Rectal smooth muscle tissue (tissue), 1 donor: ENCODE data around the gene GPATCH2.

Experiments
- H3K27ac ChIP-seq: one replicate; pipeline ENCODE4 v1.7.0; 2013; ENCODE audit warnings: low read depth, low read length, inconsistent platforms
- H3K27me3 ChIP-seq: one replicate; pipeline ENCODE4 v1.7.0; 2013; ENCODE audit warnings: low read length; ENCODE audit not compliant: control insufficient read depth, insufficient read depth
- H3K36me3 ChIP-seq: one replicate; pipeline ENCODE4 v1.7.0; 2013; ENCODE audit warnings: low read length; ENCODE audit not compliant: control insufficient read depth, insufficient read depth
- H3K4me1 ChIP-seq: one replicate; pipeline ENCODE4 v1.7.0; 2013; ENCODE audit warnings: low read length; ENCODE audit not compliant: control insufficient read depth, insufficient read depth
- H3K4me3 ChIP-seq: one replicate; pipeline ENCODE4 v1.7.0; 2013; ENCODE audit warnings: low read length
- H3K9ac ChIP-seq: one replicate; pipeline ENCODE4 v1.7.0; 2013; ENCODE audit warnings: low read length

Gene GPATCH2

DNA sequence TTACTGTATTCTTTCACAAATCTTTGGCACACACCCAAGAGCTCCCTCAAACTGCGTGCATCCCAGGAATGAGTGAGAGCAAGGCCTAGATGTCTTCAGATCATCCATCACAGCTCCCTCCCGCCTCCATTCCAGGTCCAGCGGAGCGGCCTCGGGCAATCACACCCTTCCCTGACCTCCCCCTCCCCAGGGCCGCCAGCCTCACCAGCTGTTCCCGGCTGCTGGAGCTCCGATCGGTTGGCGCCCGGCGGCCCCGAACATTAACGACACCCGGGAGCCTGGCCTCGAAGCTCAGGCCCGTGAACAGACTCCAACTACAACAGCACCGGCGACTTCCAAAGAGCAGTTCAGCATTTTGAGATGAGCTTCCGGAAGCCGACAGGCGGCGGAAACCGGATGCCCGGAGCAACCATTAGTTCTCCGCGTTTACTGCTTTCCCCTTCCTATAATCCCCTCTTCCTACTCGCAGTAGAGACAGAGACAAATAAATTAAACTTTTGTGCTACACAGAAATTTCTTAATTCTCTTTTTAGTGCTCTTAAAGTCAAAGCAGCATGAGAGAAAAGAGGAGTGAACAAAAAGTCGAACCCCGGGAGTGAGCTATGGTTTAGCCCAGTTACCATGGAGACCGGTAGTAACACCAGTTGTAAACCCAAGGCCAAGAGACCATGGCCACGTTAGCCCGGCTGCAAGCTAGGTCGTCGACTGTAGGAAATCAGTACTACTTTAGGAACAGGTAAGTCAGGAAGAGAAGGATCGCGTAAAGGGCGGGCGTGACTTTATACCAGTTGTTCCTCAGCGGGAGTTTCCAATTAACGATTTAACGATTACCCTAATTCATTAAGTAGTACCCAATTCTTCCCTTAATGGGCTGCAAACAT is at the start of gene GPATCH2, which contains the start of gene SPATA17:
Gene GPATCH2 (minus strand): TSS at position 380 of the 881 bp plus-strand sequence. CDS start 119 bp downstream, at position 261.
Gene SPATA17 (plus strand): TSS at position 634 of the 881 bp plus-strand sequence. CDS start 35 bp downstream, at position 669.
- Histone ChIP-seq H3K27ac (peak within 1 kb of the TSS; percentile 92), H3K36me3 (no peaks in the 10 kb centered on the region), H3K9ac (peak within 1 kb of the TSS; percentile 78), H3K4me3 (peak within 1 kb of the TSS; percentile 88), H3K27me3 (no peaks in the 10 kb centered on the region), H3K4me1 (peaks cover 8% of the 10 kb centered on the region)

DNA sequence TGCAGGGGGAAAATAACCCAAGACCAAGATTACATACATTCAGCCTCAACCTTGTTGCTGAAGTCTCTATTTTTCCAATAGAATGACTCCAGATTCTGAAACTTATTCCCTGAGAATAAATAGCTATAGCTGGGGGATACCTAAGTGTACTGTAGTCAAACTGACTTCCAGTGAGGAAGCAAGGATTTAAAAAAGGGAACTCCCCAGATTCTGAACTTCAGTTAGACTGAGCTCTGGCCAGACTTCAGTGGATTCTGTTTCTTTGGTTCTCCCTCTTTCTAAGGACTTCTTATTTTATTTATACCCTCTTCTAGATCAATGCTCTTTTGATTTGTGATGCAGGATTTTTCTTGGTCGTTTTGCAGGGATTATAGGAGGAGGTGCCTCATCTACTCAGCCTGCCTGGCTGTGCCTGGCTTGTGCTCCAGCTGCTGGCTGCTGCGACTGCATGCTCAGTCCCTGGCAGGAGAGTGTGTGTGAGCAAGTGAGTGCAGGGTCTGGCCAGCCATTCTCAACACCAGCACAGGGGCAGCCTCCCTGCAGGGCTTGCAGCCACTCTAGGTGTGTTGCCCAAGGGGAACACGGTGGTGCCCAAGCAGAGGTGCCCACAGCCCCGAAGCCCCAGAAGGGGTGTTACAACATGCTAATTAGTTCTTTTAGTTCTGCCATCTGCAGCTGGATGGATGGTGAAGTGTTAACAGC is 43.3 kb upstream of the GPATCH2 start:
- Histone ChIP-seq H3K4me1 (no peaks in the 10 kb centered on the region), H3K27me3 (no peaks in the 10 kb centered on the region), H3K4me3 (no peak overlapping the region), H3K9ac (no peak overlapping the region), H3K27ac (no peak overlapping the region), H3K36me3 (no peaks in the 10 kb centered on the region)

DNA sequence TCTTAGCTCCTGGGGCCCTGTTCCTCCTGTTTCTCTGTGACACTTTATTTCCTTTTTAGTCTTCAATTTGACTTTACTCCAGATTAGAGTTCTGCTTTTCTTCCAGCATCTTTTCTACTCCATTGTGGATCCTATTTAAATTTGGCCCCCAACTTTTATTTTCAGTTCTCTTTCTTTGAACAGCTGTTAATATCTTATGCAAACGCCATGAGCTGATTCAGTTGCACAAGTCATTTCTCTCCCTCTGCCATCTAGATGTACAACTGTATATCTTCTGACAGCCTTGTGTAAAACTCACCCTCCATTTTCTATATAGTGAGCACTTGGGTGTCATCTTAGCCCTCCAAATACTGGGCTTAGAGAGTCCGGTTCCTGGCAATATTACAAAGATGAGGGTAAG is 42.5 kb upstream of the GPATCH2 start:
- Histone ChIP-seq H3K27me3 (no peaks in the 10 kb centered on the region), H3K36me3 (no peaks in the 10 kb centered on the region), H3K9ac (no peak overlapping the region), H3K4me3 (no peak overlapping the region), H3K27ac (no peak overlapping the region), H3K4me1 (no peaks in the 10 kb centered on the region)

DNA sequence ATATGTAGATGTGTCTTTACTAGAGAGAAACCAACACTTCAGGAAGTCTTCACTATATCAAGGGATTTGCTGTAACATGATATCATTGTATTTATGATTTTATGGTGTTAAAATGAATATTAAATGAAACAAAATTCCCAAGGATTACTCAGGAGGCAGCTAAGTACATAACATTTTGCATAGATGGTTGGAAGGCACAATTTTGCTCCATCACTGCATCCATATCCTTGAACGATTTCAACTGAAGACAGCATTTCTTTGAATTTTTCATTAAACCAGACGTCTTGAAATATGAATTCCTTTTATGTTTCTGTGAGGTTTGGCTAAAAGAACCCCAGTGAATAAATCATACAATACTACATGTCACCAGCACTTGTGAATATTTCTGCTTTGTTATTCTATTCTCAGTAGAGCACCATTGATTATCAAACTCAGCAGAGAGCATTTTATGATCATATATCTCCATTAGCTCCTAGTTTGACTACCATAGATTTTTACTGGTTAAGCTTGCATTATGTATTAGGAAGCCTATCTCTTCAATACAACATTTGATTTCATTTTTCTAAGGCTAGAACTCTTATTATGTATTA is 37.6 kb upstream of the GPATCH2 start:
- H3K36me3 ChIP-seq, result no peaks in the 10 kb centered on the region
- H3K9ac ChIP-seq, result no peak overlapping the region
- no peak overlapping the region for H3K4me3 ChIP-seq
- H3K4me1 ChIP-seq, result no peaks in the 10 kb centered on the region
- no peaks in the 10 kb centered on the region for H3K27me3 ChIP-seq
- H3K27ac ChIP-seq, result no peak overlapping the region

DNA sequence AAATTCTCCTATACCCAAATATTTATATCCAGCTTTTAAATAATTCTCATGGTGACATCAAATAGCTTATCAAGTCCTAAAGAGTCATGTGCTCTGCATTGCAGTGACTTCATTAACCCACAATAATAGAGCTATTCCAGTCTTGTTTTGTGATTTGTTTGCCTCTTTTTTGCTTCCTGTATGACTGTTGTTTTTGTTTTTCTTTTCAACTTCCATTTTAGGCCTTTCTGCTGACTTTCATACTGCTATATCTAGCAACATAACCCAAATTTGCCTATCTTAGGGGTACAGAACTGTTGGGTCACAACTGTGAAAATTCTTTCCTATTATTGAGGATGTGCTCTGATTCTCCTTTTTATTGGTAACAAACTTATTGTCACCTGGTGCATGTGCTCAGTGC is 30.5 kb upstream of the GPATCH2 start:
- no peaks in the 10 kb centered on the region for H3K4me1 ChIP-seq
- no peaks in the 10 kb centered on the region for H3K27me3 ChIP-seq
- no peak overlapping the region for H3K9ac ChIP-seq
- no peak overlapping the region for H3K4me3 ChIP-seq
- H3K36me3 ChIP-seq, result no peaks in the 10 kb centered on the region
- no peak overlapping the region for H3K27ac ChIP-seq

DNA sequence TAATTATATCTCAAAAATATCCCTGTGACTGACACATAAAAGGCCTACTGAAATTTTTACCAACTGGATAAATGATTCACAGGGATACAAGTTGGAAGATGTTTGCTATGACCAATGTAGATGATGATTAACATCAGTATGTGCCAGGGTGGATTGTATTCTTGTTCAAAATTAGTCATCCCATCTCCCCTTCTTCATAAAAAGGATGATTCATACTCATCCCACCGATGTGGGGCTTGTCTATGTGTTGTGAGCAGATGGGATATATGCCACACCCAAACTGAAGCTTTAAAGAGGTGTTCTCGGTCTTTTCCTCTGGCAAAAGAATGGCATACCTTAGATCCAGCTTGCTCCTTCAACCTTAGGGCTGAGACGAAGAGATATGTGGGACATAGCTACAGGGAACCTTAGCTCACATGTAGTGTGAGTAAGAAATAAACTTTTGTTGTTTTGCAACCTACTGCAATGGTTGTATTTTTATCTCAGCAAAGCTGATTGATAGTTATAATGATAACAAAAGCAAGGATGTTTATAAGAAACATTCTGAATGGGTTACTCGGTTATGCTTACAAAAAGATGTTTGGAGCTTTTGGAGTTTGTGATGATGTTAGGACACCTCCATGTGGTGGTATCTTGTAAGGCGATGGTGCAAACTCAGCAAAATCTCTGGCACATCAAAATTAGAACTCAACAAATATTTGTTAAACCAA is 29.6 kb upstream of the GPATCH2 start:
- no peaks in the 10 kb centered on the region for H3K4me1 ChIP-seq
- H3K4me3 ChIP-seq, result no peak overlapping the region
- no peak overlapping the region for H3K27ac ChIP-seq
- no peak overlapping the region for H3K9ac ChIP-seq
- no peaks in the 10 kb centered on the region for H3K36me3 ChIP-seq
- H3K27me3 ChIP-seq, result no peaks in the 10 kb centered on the region

DNA sequence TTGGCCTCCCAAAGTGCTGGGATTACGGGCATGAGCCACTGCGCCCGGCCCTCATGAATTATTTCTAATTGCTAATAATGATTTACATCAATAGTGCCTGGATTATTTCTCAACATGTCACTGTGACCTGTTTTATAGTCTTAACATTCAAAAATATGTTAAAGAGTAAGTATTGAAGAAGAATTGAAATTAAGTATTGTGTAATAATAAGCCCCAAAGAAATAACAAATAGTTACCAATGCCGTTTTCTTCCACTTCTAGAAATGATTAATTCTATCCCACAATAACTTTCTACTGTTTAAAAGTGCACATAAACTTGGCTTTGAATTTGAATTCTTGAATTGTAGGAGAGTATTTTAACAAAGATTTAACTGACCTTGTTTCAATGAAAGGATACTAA is 19.8 kb upstream of the GPATCH2 start:
- H3K27me3 ChIP-seq, result no peaks in the 10 kb centered on the region
- H3K27ac ChIP-seq, result no peak overlapping the region
- H3K4me3 ChIP-seq, result no peak overlapping the region
- no peak overlapping the region for H3K9ac ChIP-seq
- no peaks in the 10 kb centered on the region for H3K36me3 ChIP-seq
- H3K4me1 ChIP-seq, result no peaks in the 10 kb centered on the region

DNA sequence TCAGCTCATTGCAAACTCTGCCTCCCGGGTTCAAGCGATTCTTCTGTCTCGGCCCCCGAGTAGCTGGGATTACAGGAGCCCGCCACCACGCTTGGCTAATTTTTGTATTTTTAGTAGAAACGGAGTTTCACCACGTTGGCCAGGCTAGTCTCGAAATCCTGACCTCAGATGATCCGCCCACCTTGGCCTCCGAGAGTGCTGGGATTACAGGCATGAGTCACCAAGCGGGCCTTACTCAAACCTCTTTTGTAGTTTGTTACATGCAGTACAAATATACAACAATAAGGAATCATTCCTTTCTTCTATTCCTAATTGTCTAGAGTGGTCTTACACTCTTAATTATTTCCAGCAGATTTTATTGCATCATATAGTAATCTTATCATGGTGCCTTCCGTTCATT is 16.9 kb upstream of the GPATCH2 start:
- Histone ChIP-seq H3K4me3 (no peak overlapping the region), H3K36me3 (no peaks in the 10 kb centered on the region), H3K27ac (no peak overlapping the region), H3K4me1 (no peaks in the 10 kb centered on the region), H3K27me3 (no peaks in the 10 kb centered on the region), H3K9ac (no peak overlapping the region)

DNA sequence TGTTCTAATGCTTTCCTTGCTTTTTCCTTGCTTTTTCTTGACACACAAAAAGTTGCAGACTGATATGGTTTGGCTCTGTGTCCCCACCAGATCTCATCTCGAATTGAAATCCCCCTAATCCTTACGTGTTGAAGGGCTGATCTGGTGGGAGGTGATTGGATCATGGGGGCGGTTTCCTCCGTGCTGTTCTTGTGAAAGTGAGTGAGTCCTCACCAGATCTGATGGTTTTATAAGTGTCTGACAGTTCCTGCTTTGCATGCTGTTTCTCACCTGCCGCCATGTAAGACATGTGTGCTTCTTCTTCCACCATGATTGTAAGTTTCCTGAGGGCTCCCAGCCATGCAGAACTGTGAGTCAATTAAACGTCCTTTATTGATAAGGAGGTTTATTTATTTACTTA is 11.6 kb upstream of the GPATCH2 start:
- Histone ChIP-seq H3K9ac (no peak overlapping the region), H3K27ac (no peak overlapping the region), H3K4me1 (no peaks in the 10 kb centered on the region), H3K36me3 (no peaks in the 10 kb centered on the region), H3K4me3 (no peak overlapping the region), H3K27me3 (no peaks in the 10 kb centered on the region)

DNA sequence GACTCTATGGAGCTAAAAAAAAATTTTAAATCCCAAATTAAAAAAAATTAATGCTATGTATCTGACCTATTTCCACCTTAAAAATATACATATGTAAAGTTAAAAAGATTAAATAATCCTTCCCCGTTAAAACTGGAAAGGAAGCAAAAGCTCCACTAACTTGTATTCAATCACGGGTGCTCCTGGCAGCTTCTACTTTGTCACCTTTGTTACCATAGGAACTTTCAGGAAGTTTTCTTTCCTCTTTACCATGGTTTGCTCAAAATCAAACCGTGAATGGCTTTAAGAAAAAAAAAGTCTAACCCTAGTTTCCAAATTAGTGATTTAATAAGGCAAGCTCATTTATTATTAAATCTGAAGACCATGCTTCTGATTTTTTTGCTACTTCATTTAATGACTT is 3.5 kb downstream of the GPATCH2 start:
- Histone ChIP-seq H3K4me3 (no peak overlapping the region), H3K4me1 (peaks cover 8% of the 10 kb centered on the region), H3K27me3 (no peaks in the 10 kb centered on the region), H3K36me3 (no peaks in the 10 kb centered on the region), H3K9ac (no peak overlapping the region), H3K27ac (no peak overlapping the region)

DNA sequence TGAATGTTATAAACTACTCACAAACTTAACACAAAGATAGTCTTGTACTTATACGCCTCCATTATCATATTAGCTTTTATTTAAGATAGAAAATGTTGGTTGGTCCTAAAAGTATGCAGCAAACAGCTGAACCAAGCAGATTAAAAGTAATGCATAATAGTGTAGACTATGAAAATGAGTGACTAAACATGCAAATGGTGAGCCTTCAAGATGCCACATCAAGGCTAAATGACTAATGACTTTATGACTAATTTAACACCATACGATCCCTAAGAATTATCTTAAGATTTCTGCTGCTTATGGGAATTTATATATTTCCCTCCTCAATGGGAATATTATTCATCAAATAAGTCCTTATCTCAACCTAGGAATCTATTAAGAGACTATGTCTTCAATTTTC is 4.6 kb downstream of the GPATCH2 start:
- Histone ChIP-seq H3K9ac (no peak overlapping the region), H3K27me3 (no peaks in the 10 kb centered on the region), H3K4me1 (peaks cover 8% of the 10 kb centered on the region), H3K36me3 (no peaks in the 10 kb centered on the region), H3K4me3 (no peak overlapping the region), H3K27ac (no peak overlapping the region)

DNA sequence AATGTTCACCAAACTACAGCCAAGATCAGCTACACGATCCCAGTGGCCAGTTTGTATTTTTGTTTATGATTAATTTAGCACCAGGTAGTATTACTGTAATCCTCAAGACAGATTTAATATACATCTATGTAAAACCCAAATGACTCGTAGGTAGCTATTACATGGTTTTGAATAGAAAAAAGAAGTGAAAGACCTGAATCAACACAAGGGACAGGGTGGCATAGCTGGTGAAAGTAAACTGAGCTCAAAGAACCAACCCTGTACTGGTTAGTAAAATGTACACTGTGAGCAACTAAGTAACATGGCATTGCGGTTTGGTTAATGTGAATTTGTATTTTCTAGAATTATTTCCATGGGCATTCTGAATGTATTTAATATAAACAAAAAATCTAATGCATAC is 8.8 kb downstream of the GPATCH2 start:
- Histone ChIP-seq H3K4me3 (no peak overlapping the region), H3K4me1 (no peaks in the 10 kb centered on the region), H3K27ac (no peak overlapping the region), H3K27me3 (no peaks in the 10 kb centered on the region), H3K9ac (no peak overlapping the region), H3K36me3 (peaks cover 2% of the 10 kb centered on the region)
